HepG2 (cell line): Measurements from ENCODE around the gene CBLN3. TPM values are rescaled to one million over a fixed set of nuclear protein-coding genes. Genes with fewer than 3 reads are reported as not detected.

Experiments
- AGO1 ChIP-seq: fragments of 200-400 bp; formaldehyde crosslinking; IDR thresholded peaks from 2 replicates; pipeline ENCODE4 v1.6.1; 2017; ENCODE audit warnings: mild to moderate bottlenecking, low read depth, low read length, moderate library complexity; ENCODE audit not compliant: poor library complexity, severe bottlenecking
- ARID3A ChIP-seq: IDR thresholded peaks from 2 replicates; pipeline ENCODE4 v1.6.1; 2012; ENCODE audit warnings: low read depth, low read length, improper control_type of control experiment
- ATRX ChIP-seq: sonication (generic); formaldehyde crosslinking; IDR thresholded peaks from 2 replicates; pipeline ENCODE4 v1.4.0; 2020; ENCODE audit warnings: missing genetic modification reagents, borderline replicate concordance
- CENPBD1 ChIP-seq: sonication (generic); formaldehyde crosslinking; IDR thresholded peaks from 2 replicates; pipeline ENCODE4 v1.8.0; 2022; ENCODE audit warnings: missing genetic modification reagents, low read depth, mild to moderate bottlenecking, borderline replicate concordance
- CREM ChIP-seq, 2 experiments: sonication (generic) in 1 of 2; formaldehyde crosslinking in 1 of 2; IDR thresholded peaks; 2 replicates each; pipeline versions ENCODE4 v1.4.0 to v1.6.1; 2016 to 2020; ENCODE audit warnings: antibody characterized with exemption in 1 of 2, mild to moderate bottlenecking in 1 of 2, missing genetic modification reagents in 1 of 2
- ERF ChIP-seq: IDR thresholded peaks from 2 replicates; pipeline ENCODE4 v1.6.1; 2018; ENCODE audit warnings: missing biosample characterization, missing genetic modification reagents
- HMG20B ChIP-seq: conservative IDR thresholded peaks from 2 replicates; pipeline ENCODE4 v1.6.1; 2016; ENCODE audit warnings: missing genetic modification reagents, missing compliant biosample characterization
- HNRNPLL ChIP-seq: fragments of 200-400 bp; formaldehyde crosslinking; IDR thresholded peaks from 2 replicates; pipeline ENCODE4 v1.6.1; 2017; ENCODE audit warnings: mild to moderate bottlenecking, low read depth, low read length; ENCODE audit not compliant: poor library complexity, severe bottlenecking
- IKZF5 ChIP-seq: IDR thresholded peaks from 2 replicates; pipeline ENCODE4 v1.6.1; 2018; ENCODE audit warnings: missing genetic modification reagents, mild to moderate bottlenecking, missing compliant biosample characterization
- KDM2A ChIP-seq: sonication (generic); formaldehyde crosslinking; IDR thresholded peaks from 2 replicates; pipeline ENCODE4 v1.4.0; 2020; ENCODE audit warnings: low read depth, missing genetic modification reagents, borderline replicate concordance
- MYPOP ChIP-seq: sonication (generic); formaldehyde crosslinking; IDR thresholded peaks from 2 replicates; pipeline ENCODE4 v1.8.1; 2023; ENCODE audit warnings: mild to moderate bottlenecking, moderate library complexity, missing genetic modification reagents
- NONO ChIP-seq, 2 experiments: fragments of 450-650 bp in 1 of 2; sonication (generic) in 1 of 2; formaldehyde crosslinking in 1 of 2; IDR thresholded peaks in 1 of 2; conservative IDR thresholded peaks in 1 of 2; 2 replicates each; pipeline versions ENCODE4 v1.6.1 to v1.8.0; 2017 to 2022; ENCODE audit warnings: mild to moderate bottlenecking in 1 of 2, missing genetic modification reagents in 1 of 2, moderate library complexity in 1 of 2
- POLR2AphosphoS5 ChIP-seq: IDR thresholded peaks from 2 replicates; pipeline ENCODE4 v1.6.1; 2012; ENCODE audit warnings: low read depth, low read length
- RBFOX2 ChIP-seq: fragments of 200-400 bp; formaldehyde crosslinking; IDR thresholded peaks from 2 replicates; pipeline ENCODE4 v1.6.1; 2017; ENCODE audit warnings: low read depth, mild to moderate bottlenecking, low read length
- TRIM24 ChIP-seq: sonication (generic); formaldehyde crosslinking; IDR thresholded peaks from 2 replicates; pipeline ENCODE4 v1.8.0; 2022; ENCODE audit warnings: mild to moderate bottlenecking, missing genetic modification reagents
- U2AF2 ChIP-seq: fragments of 200-400 bp; formaldehyde crosslinking; IDR thresholded peaks from 2 replicates; pipeline ENCODE4 v1.6.1; 2017; ENCODE audit warnings: low read depth, mild to moderate bottlenecking, low read length
- ZFAT ChIP-seq: sonication (generic); formaldehyde crosslinking; conservative IDR thresholded peaks from 2 replicates; pipeline ENCODE4 v1.8.1; 2023; ENCODE audit warnings: missing genetic modification reagents, inconsistent platforms
- ZKSCAN8 ChIP-seq: IDR thresholded peaks from 2 replicates; pipeline ENCODE4 v1.6.1; 2016; ENCODE audit warnings: borderline replicate concordance, missing genetic modification reagents, missing compliant biosample characterization
- ZNF207 ChIP-seq: fragments of 450-650 bp; IDR thresholded peaks from 2 replicates; pipeline ENCODE4 v1.6.1; 2016; ENCODE audit warnings: antibody characterized with exemption, borderline replicate concordance
- ZNF501 ChIP-seq: sonication (generic); formaldehyde crosslinking; IDR thresholded peaks from 2 replicates; pipeline ENCODE4 v1.5.1; 2020; ENCODE audit warnings: mild to moderate bottlenecking, moderate library complexity, missing genetic modification reagents
- ZNF570 ChIP-seq: sonication (generic); formaldehyde crosslinking; IDR thresholded peaks from 2 replicates; pipeline ENCODE4 v1.4.0; 2020; ENCODE audit warnings: mild to moderate bottlenecking, missing genetic modification reagents, borderline replicate concordance
- ZNF784 ChIP-seq: sonication (generic); formaldehyde crosslinking; IDR thresholded peaks from 2 replicates; pipeline ENCODE4 v1.5.1; 2020; ENCODE audit warnings: missing genetic modification reagents, mild to moderate bottlenecking, borderline replicate concordance
- ZNF790 ChIP-seq: sonication (generic); formaldehyde crosslinking; IDR thresholded peaks from 2 replicates; pipeline ENCODE4 v1.8.0; 2022; ENCODE audit warnings: missing genetic modification reagents, mild to moderate bottlenecking, borderline replicate concordance
- polyA plus RNA-seq, 8 experiments: library from polyadenylated mRNA; depleted of rRNA in 3 of 8; stranded (reverse) in 7 of 8; unstranded in 1 of 8; fragments of >200 nt; fragmentation: Illumina TruSeq in 4 of 8; extraction: Trizol in 4 of 8; gene quantifications; 2 replicates each; pipeline versions ENCODE4 v1.2.1 to v1.2.3, GENCODE V29; 2011 to 2016; ENCODE audit warnings: low read depth in 4 of 8, missing spikeins in 1 of 8, mixed read lengths in 1 of 8; ENCODE audit not compliant: insufficient read depth in 1 of 8
- total RNA-seq, 5 experiments: library from RNA; depleted of rRNA; stranded (reverse); fragments of >200 nt; fragmentation: Illumina TruSeq; extraction: Trizol; gene quantifications; 2 replicates each; pipeline ENCODE4 v1.2.3, GENCODE V29; 2016; ENCODE audit warnings: low read depth in 1 of 5

Gene CBLN3
- total and polyA plus RNA-seq, 2 of the 13 experiments (the other 11 are each of a cell fraction or from before 2014, with no cell fraction given) = 0.66 to 0.98 TPM

GRCh38 chr14:24436355-24437019 lies 7.0 kb upstream of the CBLN3 start (continued):
- TF ChIP-seq CREM (IDR thresholded peaks at IDR 0.05) = no peak
- TF ChIP-seq CREM (CRISPR knock-in tag; IDR thresholded peaks at IDR 0.05) = no peak
- no peak for TF ChIP-seq ATRX (CRISPR knock-in tag)
- 0 out of 2 replicates have a peak, but pooled peaks have one; percentile 10 for TF ChIP-seq IKZF5
- TF ChIP-seq POLR2AphosphoS5 = peak; percentile 39; the same call in 1 of the 2 replicates
- peak; percentile 82; the same call in 1 of the 2 replicates for TF ChIP-seq ERF
- no peak for TF ChIP-seq ZNF790 (CRISPR knock-in tag)
- no peak for TF ChIP-seq U2AF2
- TF ChIP-seq RBFOX2 = peak; percentile 24; the same call in 1 of the 2 replicates
- TF ChIP-seq ZNF207 = no peak
- no peak; the same call in 1 of the 2 replicates for TF ChIP-seq ZNF501 (CRISPR knock-in tag)
- TF ChIP-seq CENPBD1 (CRISPR knock-in tag) = no peak
- no peak for TF ChIP-seq MYPOP (CRISPR knock-in tag)
- TF ChIP-seq KDM2A = no peak
- no peak for TF ChIP-seq ZNF570 (CRISPR knock-in tag)
- no peak for TF ChIP-seq AGO1
- no peak for TF ChIP-seq NONO (IDR thresholded peaks at IDR 0.05)
- 0 out of 2 replicates have a peak, but pooled peaks have one; percentile 13 for TF ChIP-seq NONO (CRISPR knock-in tag; conservative IDR thresholded peaks at IDR 0.05)
- TF ChIP-seq ZFAT (CRISPR knock-in tag) = no peak
- TF ChIP-seq ZNF784 (CRISPR knock-in tag) = 0 out of 2 replicates have a peak, but pooled peaks have one; percentile 70
- 0 out of 2 replicates have a peak, but pooled peaks have one; percentile 13 for TF ChIP-seq HMG20B (CRISPR knock-in tag)
- TF ChIP-seq HNRNPLL = no peak
- no peak for TF ChIP-seq ZKSCAN8 (CRISPR knock-in tag)
- peak; percentile 54; the same call in 1 of the 2 replicates for TF ChIP-seq ARID3A
- no peak for TF ChIP-seq TRIM24 (CRISPR knock-in tag)
